GM12865 (cell line): ENCODE data around the gene ATG9B.

Experiments used
- DNase-seq: peaks from one replicate; pipeline ENCODE4 v3.0.0; 2010; ENCODE audit warnings: low read depth
- H3K4me3 ChIP-seq: 2 replicates; pipeline ENCODE4 v1.5.1; 2011; ENCODE audit warnings: mild to moderate bottlenecking, low read depth, low read length, control low read depth
- TF ChIP-seq, protein P1 (sequence below): IDR thresholded peaks from 2 replicates; pipeline ENCODE4 v1.5.1; 2011; ENCODE audit warnings: low read length, control low read depth, low read depth, inconsistent platforms; ENCODE audit not compliant: insufficient read depth; ENCODE audit errors: missing control alignments

Gene ATG9B

DNA sequence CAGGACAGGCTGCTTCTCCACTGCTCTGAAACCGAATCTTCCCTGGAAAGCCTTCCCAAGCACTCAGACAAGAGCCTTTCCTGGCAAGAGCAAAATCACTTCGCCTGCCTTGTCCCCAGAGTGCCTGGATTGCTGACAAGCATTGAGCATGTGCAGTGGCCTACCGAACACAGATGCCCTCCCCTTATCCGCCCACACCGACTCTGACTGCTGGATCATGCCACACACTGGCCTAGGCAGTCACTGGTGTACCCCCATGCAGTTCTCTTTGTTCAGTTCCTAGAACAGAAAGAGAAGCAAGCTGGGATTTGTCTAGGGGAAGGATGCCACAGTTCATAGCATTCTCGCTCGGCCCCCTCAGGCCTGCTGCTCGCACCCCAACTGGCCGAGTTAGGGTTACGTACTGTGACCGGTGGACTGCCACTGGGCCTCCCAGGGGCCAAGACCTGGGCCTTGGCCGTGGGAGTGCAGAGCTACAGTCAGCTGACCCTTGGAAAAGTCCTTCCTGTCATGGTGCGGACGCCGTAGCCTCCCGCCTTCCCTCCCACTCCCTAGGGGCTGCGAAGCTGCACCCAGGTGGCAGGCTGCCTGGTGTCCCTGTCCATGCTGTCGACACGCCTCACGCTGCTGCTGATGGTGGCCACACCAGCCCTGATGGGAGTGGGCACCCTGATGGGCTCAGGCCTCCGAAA lies 10.9 kb upstream of the ATG9B start:
- no peak for DNase-seq
- H3K4me3 ChIP-seq = no peak overlapping the region
- TF ChIP-seq, protein P1, sequence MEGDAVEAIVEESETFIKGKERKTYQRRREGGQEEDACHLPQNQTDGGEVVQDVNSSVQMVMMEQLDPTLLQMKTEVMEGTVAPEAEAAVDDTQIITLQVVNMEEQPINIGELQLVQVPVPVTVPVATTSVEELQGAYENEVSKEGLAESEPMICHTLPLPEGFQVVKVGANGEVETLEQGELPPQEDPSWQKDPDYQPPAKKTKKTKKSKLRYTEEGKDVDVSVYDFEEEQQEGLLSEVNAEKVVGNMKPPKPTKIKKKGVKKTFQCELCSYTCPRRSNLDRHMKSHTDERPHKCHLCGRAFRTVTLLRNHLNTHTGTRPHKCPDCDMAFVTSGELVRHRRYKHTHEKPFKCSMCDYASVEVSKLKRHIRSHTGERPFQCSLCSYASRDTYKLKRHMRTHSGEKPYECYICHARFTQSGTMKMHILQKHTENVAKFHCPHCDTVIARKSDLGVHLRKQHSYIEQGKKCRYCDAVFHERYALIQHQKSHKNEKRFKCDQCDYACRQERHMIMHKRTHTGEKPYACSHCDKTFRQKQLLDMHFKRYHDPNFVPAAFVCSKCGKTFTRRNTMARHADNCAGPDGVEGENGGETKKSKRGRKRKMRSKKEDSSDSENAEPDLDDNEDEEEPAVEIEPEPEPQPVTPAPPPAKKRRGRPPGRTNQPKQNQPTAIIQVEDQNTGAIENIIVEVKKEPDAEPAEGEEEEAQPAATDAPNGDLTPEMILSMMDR = no peak

GRCh38 chr7:151034312-151035025 lies 10.2 kb upstream of the ATG9B start:
- H3K4me3 ChIP-seq = no peak overlapping the region
- DNase-seq = no peak
- TF ChIP-seq, protein P1 = no peak

DNA sequence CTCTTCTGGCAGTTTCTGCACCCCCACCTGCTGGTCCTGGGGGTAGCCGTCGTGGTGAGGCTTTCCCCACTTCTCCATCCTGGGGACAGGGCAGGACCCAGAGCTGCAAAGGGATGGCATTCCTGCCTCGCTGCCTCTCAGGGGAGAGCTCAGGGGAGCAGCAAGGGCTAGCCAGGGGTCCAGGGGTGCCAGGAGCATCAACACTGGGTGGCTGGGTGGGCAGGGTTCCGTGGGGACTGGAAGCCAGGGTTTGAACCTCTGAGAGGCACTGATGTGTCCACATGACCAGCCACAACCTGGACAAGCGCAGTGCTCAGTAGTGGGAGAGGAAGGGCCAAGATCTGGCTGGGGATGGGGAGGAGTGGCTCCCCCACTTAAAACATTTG lies 9.6 kb upstream of the ATG9B start:
- no peak overlapping the region for H3K4me3 ChIP-seq
- TF ChIP-seq, protein P1 = no peak
- no peak for DNase-seq

- no peak for DNase-seq
- TF ChIP-seq, protein P1 = peak; percentile 2
- no peak overlapping the region for H3K4me3 ChIP-seq
These were observed 8.9 kb upstream of the ATG9B start for GRCh38 chr7:151032936-151033863.

DNA sequence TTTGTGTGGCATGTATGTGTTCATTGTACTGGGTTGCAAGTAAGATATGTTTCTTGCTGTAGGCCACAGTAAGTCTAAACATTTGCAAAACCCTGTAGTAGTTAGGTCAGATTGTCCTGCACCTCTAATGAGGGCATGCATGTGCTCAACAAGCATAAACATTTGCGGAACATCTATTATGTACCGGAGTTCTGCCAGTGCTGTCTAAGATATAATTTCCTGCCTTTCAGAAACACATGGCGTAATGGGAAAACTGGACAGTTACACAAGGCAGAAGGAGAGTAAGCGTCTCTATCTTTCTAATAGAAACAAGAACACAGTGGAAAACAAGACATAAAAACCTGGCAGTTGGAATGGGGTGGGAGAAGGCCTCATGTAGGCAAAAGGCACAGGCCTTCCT lies 6.7 kb upstream of the ATG9B start:
- TF ChIP-seq, protein P1 = no peak
- DNase-seq = no peak
- no peak overlapping the region for H3K4me3 ChIP-seq

DNA sequence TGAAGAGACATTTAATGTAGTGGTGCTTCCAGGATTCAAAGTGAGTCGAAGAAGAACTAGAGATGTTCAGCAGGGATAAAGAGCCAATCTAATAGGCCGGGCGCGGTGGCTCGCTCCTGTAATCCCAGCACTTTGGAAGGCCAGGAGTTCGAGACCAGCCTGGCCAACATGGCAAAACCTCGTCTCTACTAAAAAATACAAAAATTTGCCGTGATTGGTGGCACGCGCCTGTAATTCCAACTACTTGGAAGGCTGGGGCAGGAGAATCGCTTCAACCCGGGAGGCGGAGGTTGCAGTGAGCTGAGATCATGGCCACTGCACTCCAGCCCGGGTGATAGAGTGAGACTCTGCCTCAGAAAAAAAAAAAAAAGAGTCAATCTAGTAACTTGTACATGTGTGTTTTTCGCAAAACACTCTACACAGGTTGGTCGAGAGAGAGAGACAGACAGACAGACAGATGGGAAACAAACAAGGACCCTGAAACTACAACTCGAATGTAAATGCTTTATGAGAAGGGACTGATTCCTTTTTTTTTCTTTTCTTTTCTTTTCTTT lies 4.7 kb upstream of the ATG9B start:
- DNase-seq = no peak
- TF ChIP-seq, protein P1 = no peak

More for the DNA sequence above, 4.7 kb upstream of the ATG9B start:
- peak overlapping the region; percentile 60 for H3K4me3 ChIP-seq
